Cardiac fibroblast (primary cell): ENCODE results near the gene DAB2.
"Not testable (repeated sequence)": the region's sequence is repeated elsewhere in the genome, so short reads cannot be mapped to it uniquely, and the experiment has no call there.

Source experiments
- DNase-seq, 2 donors: peaks; one replicate each; pipeline versions ENCODE4 v3.0.0 to v3.0.0-alpha.2; 2010; ENCODE audit warnings: low read depth in 2 of 2
- H3K4me3 ChIP-seq, 2 donors: replicated peaks in 1 of 2; 1 replicate in 1 of 2; 2 replicates in 1 of 2; pipeline ENCODE4 v1.5.1; 2011; ENCODE audit warnings: low read depth in 2 of 2, low read length in 2 of 2, mild to moderate bottlenecking in 2 of 2, moderate library complexity in 1 of 2
- TF ChIP-seq, protein P1 (sequence below): IDR thresholded peaks from one replicate; pipeline ENCODE4 v1.5.1; 2011; ENCODE audit warnings: low read depth, mild to moderate bottlenecking, low read length, inconsistent platforms

The DAB2 gene

DNA sequence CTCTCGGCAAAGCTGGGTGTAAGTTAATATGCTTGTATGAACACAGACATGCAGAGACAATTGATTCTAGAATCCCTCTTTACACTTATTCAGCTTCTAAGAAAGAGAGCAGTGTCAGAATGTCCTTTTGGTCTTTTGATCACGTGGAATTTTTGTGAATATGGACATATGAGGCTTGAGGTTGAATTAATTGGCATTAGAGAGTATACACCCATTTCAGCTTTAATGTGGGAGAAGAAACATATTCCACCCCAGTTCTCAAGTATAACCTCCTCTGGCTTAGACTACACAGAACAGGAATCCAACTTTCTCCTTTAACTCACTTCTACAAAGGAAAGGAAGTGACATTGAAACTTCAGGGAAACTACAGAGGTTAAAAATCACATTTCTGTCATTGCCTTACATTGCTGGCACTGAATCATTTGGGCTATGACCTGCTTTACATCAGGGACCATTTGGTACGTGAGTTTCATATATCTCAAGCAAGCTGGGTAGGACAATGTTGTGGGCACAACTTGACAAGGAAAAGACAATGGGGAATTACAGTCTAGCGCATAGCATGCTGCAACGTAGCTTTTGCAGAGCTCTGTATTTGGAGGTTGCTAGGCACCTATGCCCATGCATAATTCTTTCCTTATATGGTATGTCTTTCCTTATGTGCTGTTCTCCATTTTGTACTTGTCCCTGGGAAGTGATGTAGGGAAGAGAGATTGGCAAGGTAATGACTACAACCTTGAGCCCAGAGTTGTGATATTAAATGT lies 19.5 kb downstream of the DAB2 start:
- TF ChIP-seq, protein P1, sequence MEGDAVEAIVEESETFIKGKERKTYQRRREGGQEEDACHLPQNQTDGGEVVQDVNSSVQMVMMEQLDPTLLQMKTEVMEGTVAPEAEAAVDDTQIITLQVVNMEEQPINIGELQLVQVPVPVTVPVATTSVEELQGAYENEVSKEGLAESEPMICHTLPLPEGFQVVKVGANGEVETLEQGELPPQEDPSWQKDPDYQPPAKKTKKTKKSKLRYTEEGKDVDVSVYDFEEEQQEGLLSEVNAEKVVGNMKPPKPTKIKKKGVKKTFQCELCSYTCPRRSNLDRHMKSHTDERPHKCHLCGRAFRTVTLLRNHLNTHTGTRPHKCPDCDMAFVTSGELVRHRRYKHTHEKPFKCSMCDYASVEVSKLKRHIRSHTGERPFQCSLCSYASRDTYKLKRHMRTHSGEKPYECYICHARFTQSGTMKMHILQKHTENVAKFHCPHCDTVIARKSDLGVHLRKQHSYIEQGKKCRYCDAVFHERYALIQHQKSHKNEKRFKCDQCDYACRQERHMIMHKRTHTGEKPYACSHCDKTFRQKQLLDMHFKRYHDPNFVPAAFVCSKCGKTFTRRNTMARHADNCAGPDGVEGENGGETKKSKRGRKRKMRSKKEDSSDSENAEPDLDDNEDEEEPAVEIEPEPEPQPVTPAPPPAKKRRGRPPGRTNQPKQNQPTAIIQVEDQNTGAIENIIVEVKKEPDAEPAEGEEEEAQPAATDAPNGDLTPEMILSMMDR: no peak
- H3K4me3 ChIP-seq: no peak overlapping the region
- DNase-seq: no peak

DNA sequence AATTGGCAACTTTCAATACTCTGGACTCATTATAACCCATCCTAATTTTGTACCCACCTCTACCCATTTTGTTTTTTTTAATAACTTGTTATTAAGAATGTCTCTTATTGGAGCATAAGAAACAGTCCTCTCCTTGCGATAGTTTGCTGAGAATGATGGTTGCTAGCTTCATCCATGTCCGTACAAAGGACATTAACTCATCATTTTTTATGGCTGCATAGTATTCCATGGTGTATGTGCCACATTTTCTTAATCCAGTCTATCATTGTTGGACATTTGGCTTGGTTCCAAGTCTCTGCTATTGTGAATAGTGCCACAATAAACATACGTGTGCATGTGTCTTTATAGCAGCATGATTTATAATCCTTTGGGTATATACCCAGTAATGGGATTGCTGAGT lies 21.0 kb downstream of the DAB2 start:
- not testable (repeated sequence) for DNase-seq, H3K4me3 ChIP-seq

DNA sequence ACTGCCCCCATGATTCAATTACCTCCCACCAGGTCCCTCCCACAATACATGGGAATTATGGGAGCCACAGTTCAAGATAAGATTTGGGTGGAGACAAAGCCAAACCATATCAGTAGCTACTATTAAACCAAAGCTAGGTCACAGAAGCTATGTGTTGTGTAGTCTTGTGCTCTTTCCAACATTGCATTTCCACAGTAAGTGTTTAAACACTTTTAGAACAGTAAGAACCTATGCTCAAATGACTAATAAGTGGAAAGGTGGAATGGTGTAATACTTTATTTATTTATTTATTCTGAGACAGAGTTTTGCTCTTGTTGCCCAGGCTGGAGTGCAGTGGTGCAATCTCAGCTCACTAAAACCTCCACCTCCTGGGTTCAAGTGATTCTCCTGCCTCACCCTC lies 22.6 kb downstream of the DAB2 start:
- peak in 1 of 2 donors; percentile 40 for DNase-seq
- not testable (repeated sequence) for H3K4me3 ChIP-seq

DNA sequence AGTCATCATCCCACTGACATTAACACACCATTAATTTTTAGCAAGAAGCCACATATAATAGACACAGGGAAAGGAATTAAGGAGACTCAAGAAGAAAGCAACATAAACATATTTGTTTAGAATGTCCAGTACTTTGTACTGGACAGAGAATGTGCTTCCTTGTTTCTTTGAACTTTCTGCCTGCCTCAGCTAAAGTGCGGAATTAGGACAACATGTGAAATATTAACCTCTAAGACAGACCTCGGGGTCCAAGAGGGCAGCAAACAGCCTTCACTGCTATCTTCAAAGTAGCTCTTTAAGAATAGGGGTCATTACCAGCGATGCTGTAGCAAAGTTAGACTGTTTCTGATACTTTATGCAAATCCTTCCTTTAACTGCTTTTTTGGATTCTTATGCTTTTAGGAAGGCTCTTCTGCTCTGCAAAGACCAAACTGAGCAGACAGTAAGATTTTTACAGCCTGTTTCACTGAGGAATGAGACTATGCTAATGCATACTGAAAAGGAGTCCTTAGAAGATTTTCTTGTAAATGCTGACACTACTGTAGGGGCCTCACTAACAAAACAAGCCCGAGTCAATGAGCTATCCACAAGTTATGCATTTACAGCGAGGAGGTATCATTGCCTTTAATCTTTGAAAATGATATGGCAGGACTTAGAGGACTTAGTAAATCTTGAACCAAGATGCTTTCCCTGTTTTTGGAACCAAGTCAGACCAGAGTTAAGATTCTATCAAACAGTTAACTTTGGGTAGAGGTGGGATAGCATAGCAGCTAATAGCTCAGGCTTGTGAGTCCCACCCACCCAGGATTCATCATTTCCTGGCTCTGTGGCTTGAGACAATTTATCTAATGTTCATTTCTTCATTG lies 23.8 kb downstream of the DAB2 start:
- peak in 1 of 2 donors; percentile 49 for DNase-seq
- no peak overlapping the region for H3K4me3 ChIP-seq
- TF ChIP-seq, protein P1: no peak

DNA sequence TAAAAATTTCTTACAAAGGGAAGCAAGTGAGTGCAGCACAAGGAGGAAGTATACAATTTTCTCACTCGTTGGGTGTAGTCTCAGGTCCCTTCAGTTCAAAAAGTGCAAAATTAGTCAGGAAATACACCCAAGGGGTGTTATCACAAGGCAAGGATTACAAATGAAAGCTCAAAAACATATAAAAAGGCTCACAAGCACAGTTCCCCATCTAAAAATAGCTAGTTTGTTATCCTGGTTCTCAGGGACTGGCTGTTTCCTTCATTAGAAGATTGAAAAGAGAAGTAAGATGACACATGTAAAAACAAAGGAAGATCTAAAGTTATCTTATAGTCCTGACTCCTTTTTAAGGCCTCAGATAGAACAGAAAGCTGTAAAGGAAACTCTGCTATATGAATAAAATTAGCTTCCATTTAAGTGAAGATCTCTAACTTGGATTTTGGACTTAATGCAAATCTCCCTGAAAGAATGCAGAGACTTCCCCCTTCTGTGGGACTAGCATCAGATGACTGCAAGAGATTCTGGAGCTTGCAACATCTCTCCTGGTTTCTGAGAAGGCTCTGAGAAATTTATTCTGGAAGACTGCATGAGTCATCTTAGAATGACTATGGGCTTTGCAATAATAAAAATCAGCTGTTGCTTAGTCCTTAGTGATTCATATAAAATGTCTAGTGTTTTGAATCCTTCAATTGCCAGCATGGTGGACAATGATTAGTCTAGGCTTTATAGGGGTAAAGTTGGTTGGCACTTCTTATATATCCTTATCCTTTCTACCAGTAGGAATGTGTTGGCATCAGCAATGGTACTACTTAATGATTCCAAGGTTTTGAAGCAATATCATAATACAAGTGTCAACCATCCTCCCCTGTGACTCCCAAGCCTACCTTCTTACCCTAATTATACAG lies 25.4 kb downstream of the DAB2 start:
- TF ChIP-seq, protein P1: no peak
- peak; percentile 97 to 99 for DNase-seq
- H3K4me3 ChIP-seq: no peak overlapping the region

DNA sequence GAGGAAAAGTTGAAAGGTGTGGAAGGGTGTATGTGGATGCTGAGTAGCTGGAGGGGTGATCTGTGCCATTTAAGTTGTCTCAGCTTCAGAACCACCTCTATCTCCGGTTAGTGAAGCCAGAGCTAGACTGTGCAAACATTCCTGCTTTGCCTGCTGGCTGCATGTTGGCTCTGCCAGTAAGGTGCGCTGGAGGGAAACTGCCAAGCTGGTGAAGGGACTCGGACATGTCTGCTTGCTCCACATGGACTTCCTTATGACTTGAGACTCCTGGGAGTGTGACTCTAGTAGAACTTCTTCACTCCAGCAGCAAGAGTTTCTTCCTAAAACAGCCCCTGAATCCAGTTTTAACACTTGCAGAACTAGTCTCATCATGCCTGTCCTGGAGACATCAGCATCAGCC lies 27.9 kb downstream of the DAB2 start:
- no peak overlapping the region for H3K4me3 ChIP-seq
- DNase-seq: no peak
- TF ChIP-seq, protein P1: no peak

DNA sequence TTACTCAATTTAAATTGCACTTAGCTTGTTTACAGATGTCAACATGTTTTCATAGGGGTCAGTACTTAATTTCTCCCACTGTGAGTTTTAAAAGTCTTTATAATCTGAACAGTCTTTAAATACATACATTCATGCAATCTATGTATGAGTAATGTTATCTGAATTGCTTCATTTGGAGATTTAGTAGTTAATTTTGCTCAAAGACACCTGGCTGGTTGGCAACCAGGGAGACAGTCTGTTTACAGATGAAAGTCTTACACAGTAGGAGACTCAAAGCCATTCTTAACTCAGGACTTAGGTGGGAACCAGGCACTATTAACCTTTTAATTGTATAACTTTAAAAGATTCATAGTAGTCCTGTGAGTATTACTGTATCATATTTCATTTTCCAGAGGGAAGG lies 29.3 kb downstream of the DAB2 start:
- DNase-seq: peak in 1 of 2 donors; percentile 35
- H3K4me3 ChIP-seq: no peak overlapping the region

More for the DNA sequence above, 29.3 kb downstream of the DAB2 start:
- TF ChIP-seq, protein P1: no peak
